ENCODE results near the gene WLS.

The WLS gene

DNA sequence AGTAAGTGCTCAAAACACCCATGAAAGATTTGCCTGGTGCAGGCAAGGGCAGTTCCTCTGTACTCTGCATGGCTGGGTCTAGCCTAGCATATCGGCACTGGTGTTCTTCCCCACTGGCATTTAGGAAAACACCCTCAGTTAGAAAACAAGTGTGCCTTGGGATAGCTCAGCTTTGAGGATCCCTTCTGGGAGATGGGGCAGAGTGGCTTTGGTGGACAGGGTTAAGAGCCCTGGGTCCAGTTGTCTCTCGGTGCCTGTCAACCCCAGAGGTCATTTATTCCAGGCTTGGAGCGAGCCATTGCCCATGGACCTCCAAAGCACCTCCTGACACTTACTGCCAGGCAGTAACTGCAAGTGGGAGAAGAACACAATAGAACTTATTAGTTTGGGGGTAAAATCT lies 101.1 kb downstream of the WLS start:
- no peak for DNase-seq (ENCODE audit: low read depth in 2 of 2)

GRCh38 chr1:68129536-68130250 lies 102.6 kb downstream of the WLS start:
- DNase-seq (ENCODE audit: low read depth in 2 of 2), result no peak

DNA sequence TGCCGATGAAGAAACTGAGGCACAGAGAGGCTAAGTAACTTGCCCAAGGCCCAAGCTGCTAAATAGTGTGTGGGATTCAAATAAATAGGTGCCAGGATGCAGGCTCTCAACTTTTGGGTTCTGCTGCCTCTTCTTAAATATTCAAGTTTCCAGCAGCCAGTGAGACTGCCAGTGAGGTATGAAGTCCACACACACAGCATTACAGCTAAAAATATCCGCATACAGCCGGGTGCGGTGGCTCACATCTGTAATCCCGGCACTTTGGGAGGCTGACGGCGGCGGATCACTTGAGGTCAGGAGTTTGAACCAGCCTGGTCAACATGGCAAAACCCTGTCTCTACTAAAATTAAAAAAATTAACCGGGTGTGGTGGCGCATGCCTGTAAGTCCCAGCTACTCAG lies 103.5 kb downstream of the WLS start:
- DNase-seq (ENCODE audit: low read depth in 2 of 2), result no peak

DNA sequence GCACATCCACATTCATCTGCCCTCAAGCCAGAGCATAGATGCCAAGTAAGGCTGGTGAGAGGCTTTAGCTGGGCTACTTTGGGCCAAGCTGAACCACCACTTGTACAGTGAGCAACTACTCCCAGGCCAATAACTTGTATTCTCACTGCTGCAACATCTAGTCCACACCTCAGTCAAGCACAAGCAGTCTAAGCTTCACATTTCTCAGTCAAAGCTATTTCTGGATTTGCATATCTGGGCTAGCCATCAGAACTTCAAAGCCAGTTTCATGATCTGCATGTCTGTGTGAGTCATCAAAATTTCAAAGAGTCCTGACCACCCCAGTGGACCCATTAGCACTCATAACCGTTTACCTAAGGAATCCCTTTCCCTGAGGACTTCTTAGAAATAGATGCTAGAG lies 104.2 kb downstream of the WLS start:
- DNase-seq (ENCODE audit: low read depth in 2 of 2), result no peak

DNA sequence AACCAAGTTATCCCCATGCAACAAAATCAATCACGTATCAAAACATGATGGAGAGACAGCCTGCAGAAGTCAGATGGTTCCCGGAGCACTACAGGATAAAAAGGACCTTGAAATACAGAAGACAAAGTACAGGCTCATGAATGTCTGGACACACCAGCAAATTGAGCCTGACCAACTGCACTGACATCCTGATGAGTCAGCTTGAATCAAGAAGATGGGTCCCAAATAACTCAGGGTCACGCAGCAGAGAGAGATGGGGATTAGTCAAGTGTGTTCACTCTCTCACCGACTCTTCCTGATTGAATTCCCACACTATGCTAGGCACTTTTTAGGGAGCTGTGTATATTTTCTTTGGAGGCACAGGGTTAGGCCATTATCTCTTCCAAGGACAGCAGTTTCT lies 110.8 kb downstream of the WLS start:
- no peak for DNase-seq (ENCODE audit: low read depth in 2 of 2)

DNA sequence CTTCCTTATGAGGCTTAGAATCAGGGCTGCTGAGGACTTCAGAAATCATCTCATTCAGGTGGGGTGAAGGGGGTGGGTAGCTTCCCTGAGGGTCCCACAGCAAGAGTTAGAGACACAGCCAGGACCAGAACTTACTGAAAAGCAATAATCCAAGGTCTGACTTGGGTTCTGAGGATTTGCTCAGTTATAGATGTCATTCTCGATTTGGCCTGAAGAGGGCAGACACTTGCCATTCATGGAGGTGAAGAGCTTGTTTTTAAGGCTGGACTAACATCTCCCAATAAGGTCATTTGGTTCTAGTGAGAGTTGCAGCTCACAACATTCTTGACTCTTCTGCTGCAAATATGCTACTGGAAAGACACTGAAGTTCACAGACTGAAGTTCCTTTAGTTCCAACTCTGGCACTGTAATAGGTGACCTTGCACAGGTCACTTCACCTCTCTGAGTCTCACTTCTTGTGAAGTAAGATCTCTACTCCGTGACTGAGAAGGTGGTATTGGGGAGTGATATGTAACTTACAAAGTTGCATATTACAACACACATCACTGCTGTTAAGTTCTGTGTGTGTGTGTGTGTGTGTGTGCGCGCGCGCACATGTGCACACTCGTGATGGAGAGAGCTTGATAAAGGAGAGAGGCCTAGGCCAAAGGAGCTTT lies 112.1 kb downstream of the WLS start:
- no peak for DNase-seq (ENCODE audit: low read depth in 2 of 2)

DNA sequence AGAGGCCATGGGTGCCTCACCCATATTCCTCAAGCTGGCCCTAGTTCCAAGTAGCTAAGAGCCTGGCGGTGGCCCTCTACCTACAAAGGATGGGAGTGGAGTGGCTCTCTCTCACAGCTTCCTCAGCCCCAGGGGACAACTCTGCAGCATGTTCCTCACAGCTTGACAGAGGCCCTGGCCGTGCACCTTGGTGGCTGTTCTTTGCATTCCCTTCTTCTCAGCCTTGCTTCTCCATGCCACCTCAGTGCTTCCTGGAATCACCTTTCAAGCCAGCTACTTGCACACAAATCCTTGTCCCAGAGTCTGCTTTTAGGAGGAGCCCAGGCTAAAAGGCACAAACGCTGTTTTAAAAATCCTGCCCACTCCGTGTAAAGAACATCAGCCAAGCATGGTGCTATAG lies 112.9 kb downstream of the WLS start:
- DNase-seq (ENCODE audit: low read depth in 2 of 2), result no peak

DNA sequence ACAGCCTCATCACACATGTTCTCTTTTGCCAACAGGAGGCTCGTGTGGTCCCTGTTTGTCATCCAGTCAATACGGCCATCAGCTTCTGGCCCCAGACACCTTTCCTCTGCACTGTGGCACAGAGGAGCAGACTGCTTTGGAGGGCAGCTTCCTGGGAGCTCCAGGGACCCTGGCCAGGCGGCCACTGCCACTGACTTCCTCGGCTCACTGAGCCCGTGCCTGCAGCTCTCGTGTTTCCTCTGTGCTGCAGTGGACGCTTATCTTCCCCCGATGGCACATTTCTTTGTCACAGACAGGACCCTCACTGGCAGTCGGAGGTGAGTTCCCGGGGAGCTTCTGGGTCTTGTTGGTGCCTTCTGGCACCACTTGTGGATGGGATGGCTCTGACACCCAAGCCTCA lies 114.9 kb downstream of the WLS start:
- no peak for DNase-seq (ENCODE audit: low read depth in 2 of 2)

DNA sequence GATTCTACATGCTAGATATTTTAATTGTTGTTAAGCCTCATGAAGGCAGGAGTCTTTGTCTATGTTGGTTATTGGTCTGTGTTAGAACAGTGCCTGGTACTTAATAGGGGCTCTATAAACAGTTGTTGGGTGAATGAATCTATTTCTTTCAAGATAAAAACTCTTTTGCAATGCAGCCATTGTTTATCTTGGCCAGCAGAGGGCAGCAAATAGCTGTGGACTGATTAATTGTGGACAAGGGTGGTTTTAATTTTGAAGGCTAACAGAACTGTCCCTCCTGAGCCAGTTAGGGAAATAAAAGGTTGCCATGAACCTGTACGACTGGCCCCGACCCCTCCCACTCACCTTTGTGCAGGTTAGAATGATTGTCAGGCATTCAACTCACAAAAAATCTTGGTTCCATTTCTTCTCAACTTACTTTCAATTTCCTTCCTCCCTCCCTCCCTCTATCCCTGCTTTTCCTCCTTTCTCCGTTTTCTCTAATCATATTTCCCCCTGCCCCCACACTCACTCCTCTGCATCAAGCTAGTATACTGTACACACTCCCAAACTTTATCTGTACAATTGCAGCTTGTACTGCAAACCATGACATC lies 115.6 kb downstream of the WLS start:
- peak; percentile 15 to 36 for DNase-seq (ENCODE audit: low read depth in 2 of 2)

DNA sequence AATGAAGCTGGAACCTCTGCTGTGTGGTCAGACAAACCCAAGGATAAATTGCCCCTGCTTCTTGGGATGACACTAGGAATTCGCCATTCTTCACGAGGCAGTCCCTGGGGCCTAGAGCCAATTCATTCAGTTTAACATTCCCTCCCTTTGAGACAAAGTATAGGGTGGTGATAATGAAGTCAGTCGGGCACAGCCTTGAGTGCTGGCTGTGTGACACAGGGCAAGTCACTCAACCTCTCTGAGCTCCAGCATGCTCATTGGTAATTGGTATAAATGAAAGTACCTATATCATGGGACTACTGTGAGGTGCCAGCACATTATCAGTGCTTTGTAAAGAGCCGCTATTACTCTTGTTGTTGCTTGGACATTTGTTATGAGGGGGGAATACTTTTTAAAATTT lies 117.0 kb downstream of the WLS start:
- DNase-seq (ENCODE audit: low read depth in 2 of 2), result no peak

DNA sequence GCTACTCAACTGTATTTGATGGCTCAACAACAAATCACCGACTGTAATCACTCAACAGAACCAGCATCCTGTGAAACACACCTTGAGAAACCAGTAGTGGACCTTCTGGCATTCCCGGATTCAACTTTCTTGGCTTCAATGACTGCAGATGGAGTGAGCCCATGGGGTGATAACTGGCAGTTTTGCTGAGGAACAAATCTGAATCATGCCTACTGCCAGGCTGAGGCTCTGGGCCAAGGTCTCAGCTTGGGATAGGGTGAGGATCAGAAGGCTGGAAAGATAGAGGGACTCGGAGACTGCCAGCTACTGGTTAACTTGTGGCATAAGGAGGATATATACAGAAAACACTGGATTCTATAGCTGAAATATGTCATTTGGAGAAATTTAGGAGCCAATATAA lies 118.4 kb downstream of the WLS start:
- DNase-seq (ENCODE audit: low read depth in 2 of 2), result no peak

GRCh38 chr1:68112835-68113243 lies 119.5 kb downstream of the WLS start:
- DNase-seq (ENCODE audit: low read depth in 2 of 2), result no peak

DNA sequence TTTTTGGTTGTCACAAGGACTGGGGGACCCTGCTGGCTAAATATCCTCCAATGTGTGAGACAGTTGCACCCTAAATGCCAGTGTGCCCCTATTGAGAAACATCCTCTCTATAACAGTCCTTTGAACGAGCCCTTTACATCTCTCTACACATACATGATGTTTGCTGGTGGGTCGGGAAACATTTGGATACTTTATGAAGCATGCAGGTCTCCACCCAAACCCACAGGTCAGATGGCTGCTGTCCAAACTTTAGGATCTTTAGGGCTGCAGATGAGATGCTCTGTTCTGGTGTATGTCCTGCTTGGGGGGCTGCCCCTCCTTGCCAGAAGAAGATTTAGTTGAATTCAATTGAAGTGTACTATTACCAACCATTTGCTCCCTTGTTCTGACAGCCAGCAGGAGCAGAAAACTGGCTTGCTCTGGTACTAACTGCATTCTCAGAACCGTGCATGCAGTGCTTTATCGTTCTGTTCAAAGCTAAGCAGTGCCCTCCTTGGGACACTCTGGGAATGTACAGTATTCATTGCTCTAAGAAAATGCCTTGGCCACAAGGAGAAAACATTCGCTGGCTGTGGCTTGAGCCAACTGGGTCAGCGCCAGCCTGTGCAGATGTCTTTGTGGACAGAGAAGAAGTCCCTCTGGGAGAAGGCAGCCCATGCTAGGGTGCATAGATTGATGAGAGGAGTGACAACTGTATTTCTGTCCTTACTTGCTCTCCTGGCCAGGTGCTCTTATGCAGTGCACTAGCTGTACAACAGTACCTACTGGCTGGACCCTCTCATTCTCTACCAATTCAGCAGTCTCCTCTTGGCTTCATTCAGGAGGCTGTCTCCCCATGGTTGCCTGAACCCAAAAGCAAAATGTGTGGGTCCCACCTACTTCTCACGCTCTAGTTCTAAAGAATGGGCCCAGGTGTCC lies 120.5 kb downstream of the WLS start:
- no peak for DNase-seq (ENCODE audit: low read depth in 2 of 2)

DNA sequence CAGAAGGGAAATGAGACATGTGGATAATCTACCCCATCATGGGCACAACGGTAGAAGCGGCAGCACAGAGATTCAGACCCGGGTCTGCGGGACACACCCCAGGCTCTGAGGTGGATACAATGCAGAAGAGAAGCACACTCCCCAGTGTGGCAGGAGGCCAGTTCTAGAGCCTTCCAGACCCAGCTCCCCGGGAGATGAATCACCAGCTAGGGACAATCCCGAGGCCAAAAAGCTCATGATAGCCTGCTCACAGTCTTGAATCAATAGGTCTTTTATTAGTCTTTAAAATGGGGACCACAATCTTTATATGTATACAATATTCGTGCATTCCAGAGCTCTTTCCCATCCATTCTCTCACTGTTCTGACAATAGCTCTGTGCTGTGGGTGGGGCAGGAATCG lies 124.6 kb downstream of the WLS start:
- no peak for DNase-seq (ENCODE audit: low read depth in 2 of 2)

DNA sequence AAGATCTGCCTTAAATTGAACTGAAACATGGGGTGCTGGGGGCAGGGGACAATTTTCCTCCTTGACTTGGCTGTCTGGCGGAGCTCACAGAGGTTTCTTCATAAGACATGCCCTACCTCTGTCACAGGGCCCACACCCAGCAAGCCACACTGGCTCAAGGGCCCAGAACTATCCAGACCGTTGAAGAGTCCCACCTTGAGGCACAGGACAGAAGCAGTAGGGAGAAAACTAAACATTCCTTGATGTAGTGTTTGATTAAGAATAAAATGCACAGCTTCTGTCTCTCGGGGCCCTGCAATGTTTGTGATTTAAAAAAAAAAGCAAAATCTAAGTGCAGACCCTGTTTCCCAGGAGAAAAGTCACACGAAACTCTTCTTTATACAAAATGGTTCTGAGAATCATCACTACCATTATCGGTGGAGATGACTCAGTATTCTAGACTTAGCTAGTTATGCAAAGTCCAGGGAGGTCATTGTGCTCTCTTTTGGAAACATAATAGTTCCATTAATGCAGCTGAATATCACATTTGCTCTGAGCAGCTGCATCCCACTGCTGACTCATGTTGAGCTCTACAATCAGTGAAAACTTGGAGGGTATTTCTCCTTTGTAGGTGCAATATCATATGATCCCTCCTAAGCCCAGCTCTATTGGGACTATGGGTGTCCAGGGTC lies 128.3 kb downstream of the WLS start:
- DNase-seq (ENCODE audit: low read depth in 2 of 2), result no peak

DNA sequence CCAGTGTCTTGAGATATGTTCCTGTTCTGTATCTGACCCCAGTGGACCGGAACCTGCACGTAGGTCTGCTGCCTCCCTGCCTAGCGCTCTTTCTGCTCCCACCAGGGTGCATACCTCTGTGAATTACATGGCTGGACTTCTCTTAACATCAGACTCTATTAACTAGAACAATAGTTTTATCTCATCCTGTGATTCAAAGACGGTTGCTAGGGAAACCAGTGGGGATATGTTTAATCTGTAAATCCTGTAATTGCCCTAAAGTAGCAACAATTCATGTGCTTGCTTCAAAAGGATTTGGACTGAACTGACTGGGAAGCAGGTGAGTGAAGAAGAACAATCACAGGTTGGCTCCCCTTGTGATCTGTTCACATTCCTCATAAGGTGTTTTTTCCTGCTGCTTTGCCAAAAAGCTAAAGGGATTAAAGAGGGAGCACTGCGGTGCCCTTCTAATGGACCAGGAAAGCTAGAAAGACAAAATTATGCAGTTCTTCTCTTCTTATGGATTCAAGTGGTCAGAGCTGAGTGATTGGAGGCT lies 129.2 kb downstream of the WLS start:
- DNase-seq (ENCODE audit: low read depth in 2 of 2), result no peak

- no peak for DNase-seq (ENCODE audit: low read depth in 2 of 2)
Measured at GRCh38 chr1:68101829-68102228, 130.5 kb downstream of the WLS start.

DNA sequence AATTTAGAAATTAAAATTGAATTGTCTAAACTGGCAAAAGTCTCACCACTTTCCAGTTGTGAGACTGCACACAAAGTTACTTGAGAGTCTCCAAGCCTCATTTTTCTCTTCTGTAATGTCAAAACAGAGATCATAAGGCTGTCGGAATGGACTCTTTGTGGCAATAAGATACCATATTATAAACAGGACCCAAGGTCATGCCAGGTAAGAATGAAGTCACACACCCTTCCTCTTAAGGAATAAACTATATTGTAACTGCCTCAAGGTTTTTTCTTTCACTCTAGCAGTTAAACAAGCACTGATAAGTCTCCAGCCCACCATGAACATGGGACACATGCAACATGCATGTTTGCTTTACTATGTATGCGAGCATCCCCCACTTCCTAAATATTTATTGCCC lies 131.8 kb downstream of the WLS start:
- DNase-seq (ENCODE audit: low read depth in 2 of 2), result no peak

DNA sequence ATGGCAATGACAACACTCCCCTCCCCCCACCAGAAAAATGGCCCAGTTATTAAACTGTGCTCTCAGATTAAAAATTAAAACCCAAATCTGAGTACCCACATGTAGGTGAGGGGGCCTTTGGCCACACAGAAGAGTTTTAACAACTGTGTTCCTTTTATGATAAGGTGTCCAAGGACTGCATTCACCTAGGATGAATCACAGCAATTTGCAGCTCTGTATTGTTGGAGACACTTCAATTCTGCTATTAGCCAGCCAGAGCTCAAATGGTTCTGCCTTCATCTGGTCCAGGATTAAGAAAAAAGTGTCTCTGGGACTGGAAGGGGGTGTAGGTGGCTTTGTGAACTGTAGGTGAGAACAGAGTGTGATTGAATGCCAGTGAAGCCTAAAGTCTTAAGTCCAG lies 138.6 kb downstream of the WLS start:
- DNase-seq (ENCODE audit: low read depth in 2 of 2), result no peak

DNA sequence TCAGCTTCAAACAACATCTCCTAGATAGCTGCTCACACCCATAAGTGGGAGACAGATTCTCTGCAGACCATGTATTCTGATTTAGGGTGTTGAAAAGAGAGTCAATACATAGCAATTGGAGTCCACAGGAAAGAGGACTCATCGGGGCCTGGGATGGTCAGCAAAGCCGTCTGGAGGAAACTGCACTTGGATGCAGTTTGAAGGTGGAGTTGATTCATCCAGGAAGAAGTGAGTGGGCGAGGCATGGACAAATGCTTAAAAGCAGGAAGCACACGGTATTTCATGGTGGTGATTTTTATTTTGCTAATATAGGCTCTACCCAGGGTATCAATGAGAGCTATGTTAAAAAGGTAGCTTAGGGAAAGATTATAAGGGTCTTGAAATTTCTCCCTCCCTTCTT lies 145.1 kb downstream of the WLS start:
- no peak for DNase-seq (ENCODE audit: low read depth in 2 of 2)

- no peak for DNase-seq (ENCODE audit: low read depth in 2 of 2)
Measured at GRCh38 chr1:68085752-68086151, 146.6 kb downstream of the WLS start.

DNA sequence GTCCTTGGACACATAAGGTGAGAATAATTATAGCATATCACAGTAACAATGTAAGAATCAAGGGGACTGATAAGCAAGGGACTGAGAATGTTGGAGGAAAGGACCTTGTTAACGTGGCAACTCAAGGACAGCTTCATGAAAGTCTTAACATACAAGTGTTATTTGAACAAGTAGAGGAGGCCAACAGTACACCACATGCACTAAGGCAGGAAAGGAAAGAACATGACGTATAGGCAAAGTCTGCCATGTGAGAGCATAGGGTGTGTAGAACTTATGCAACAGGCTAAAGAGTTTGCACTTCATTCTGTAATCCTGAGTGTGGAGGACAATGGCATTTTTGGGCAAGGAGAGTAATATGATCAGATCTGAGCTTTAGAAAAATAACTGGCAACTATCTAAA lies 148.6 kb downstream of the WLS start:
- DNase-seq (ENCODE audit: low read depth in 2 of 2), result no peak
